Measurements from ENCODE around the gene LAMTOR1. TPM values are rescaled to one million over a fixed set of nuclear protein-coding genes. Genes with fewer than 3 reads are reported as not detected.

The LAMTOR1 gene
- total RNA-seq, 2 donors from 2014 or later, result 65.6 to 66.9 TPM

DNA sequence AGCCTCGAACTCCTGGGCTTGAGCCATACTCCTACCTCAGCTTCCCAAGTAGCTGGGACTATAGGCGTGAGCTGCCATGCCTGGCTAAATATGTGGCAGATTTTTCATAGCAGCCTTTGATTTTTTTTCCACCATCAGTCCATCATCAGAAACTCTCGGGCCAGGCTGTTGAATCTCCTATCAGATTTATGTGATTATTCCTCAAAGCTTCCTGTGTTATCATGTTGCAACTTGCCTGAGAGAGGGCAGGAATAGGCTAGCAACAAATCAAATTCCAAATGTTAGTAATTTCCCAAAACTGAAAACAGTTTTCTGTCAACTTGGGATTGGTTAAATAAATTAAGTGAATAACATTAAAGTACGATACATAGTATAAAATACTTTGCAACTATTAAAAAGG lies 19.0 kb downstream of the LAMTOR1 start:
- H3K4me1 ChIP-seq, result peaks cover 14% of the 10 kb centered on the region
- H3K36me3 ChIP-seq (replicated peaks in 1 of 2; ENCODE audit: insufficient read depth in 1 of 2, low read depth in 2 of 2), result no peaks in the 10 kb centered on the region
- ATAC-seq (no peak), DNase-seq (no peak)
- no peaks in the 10 kb centered on the region for H3K27me3 ChIP-seq
- H3K9me3 ChIP-seq, result no peaks in the 10 kb centered on the region
- TF ChIP-seq CTCF (IDR thresholded peaks at IDR 0.05) (no peak), POLR2A (IDR thresholded peaks at IDR 0.05) (no peak)
- H3K4me3 ChIP-seq, result no peak overlapping the region
- intact Hi-C loops (cut with DNase I), result no loop called here
- no peak overlapping the region for H3K27ac ChIP-seq
- 81 to 93% methylated on average over 4 of the region's 4 CpGs for WGBS, 2 donors

DNA sequence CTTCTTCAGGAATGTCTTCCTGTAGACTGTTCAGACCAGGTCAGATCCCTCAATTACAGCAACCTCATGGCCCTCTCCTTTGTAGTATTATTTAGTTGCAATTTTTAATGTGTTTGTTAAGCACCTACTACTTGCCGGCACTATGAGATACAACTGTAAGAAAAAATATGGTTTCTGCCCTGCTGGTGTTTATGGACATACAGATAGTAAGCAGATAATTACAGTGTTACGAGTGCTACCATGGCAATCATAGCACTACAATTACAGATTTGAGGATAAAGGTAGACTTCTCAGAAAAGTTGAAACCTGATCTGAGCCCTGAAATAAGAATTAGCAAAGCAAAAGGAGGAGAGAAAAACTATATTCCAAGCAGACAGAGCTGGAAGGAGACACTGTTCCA lies 19.7 kb downstream of the LAMTOR1 start:
- Histone ChIP-seq H3K4me3 (no peak overlapping the region), H3K4me1 (peaks cover 20% of the 10 kb centered on the region), H3K27me3 (no peaks in the 10 kb centered on the region), H3K27ac (no peak overlapping the region), H3K36me3 (replicated peaks in 1 of 2; ENCODE audit: insufficient read depth in 1 of 2, low read depth in 2 of 2) (no peaks in the 10 kb centered on the region), H3K9me3 (no peaks in the 10 kb centered on the region)
- DNase-seq (no peak), ATAC-seq (no peak)
- intact Hi-C loops (cut with DNase I), result no loop called here
- TF ChIP-seq CTCF (IDR thresholded peaks at IDR 0.05), result no peak
- TF ChIP-seq POLR2A (IDR thresholded peaks at IDR 0.05), result no peak
- WGBS, 2 donors, result 57 to 76% methylated on average over 2 of the region's 2 CpGs

DNA sequence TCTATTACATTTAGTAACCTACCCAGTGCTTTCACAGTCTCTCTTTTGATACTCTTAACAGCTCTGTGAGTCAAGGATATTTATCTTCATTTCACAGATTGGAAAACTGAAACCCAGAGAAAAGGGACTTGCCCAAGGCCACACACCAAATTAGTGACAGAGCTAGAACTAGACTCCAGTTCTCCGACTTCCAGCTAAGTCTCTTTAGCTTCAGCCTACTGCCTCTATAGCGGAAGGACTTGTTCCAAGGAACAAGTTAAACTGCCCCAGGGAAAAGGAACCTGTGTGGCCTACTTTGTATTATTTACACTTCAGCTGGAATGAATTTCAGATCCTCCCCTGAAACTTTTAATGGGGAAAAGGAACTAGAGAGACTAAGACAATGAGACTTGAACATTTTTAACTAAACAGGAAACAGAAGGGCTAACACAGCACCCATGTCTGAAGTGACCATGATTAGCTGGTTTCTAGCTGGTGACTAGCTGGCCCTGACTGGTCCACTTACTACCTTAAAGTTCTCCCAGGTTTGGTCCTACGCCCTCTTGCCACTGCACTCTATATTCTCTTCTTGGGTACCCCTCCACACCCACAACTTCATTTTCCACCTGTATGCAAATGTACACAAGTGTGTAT lies 21.2 kb downstream of the LAMTOR1 start:
- Histone ChIP-seq H3K27me3 (no peaks in the 10 kb centered on the region), H3K9me3 (no peaks in the 10 kb centered on the region), H3K4me1 (peaks cover 25% of the 10 kb centered on the region), H3K27ac (peak overlapping the region in 2 of 4 donors; percentile 34 to 96), H3K36me3 (replicated peaks in 1 of 2; ENCODE audit: insufficient read depth in 1 of 2, low read depth in 2 of 2) (no peaks in the 10 kb centered on the region), H3K4me3 (no peak overlapping the region)
- WGBS, 2 donors, result 73 to 77% methylated on average over 3 of the region's 3 CpGs
- ATAC-seq, result no peak
- intact Hi-C loops (cut with DNase I), result no loop called here
- DNase-seq, result no peak
- TF ChIP-seq CTCF (IDR thresholded peaks at IDR 0.05), result no peak
- no peak for TF ChIP-seq POLR2A (IDR thresholded peaks at IDR 0.05)

DNA sequence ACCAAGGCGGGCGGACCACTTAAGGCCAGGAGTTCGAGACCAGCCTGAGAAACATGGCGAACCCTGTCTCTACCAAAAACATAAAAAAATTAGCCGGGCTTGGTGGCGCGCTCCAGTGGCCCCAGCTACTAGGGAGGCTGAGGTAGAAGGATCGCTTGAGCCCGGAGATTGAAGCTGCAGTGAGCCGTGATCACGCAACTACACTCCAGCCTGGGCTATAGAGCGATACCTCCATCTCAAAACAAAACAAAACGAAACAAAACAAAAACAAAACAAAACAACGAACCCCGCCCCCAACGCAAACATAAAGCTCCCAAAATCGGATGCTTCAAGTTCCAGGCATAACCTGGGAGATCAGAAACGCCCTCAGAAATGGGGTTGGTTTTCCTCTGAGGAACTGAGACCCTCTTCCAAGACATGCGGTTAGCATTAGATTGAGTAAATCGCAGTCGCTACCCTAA lies 21.9 kb downstream of the LAMTOR1 start:
- no peak for TF ChIP-seq CTCF (IDR thresholded peaks at IDR 0.05)
- TF ChIP-seq POLR2A (IDR thresholded peaks at IDR 0.05), result no peak
- 63 to 77% methylated on average over 19 to 21 of the region's 21 CpGs for WGBS, 2 donors
- peaks cover 25% of the 10 kb centered on the region for H3K4me1 ChIP-seq

More for the DNA sequence above, 21.9 kb downstream of the LAMTOR1 start:
- no peak for ATAC-seq
- peak overlapping the region; percentile 68 to 96 (median 90) for H3K27ac ChIP-seq
- H3K4me3 ChIP-seq, result peak overlapping the region; percentile 10 to 16
- no peaks in the 10 kb centered on the region for H3K36me3 ChIP-seq (replicated peaks in 1 of 2; ENCODE audit: insufficient read depth in 1 of 2, low read depth in 2 of 2)
- no peaks in the 10 kb centered on the region for H3K9me3 ChIP-seq
- no peaks in the 10 kb centered on the region for H3K27me3 ChIP-seq
- DNase-seq, result no peak
- intact Hi-C loops (cut with DNase I), result no loop called here

Data from body of pancreas (tissue), 4 donors.